AML-193 (cell line): ENCODE results near the gene SHD.
"Not testable (repeated sequence)": the region's sequence is repeated elsewhere in the genome, so short reads cannot be mapped to it uniquely, and the experiment has no call there.

Experiments
- DNase-seq, 2 experiments: peaks; one replicate each; lab custom pipeline; 2025; lab: John Stamatoyannopoulos, UW

The SHD gene, protein sequence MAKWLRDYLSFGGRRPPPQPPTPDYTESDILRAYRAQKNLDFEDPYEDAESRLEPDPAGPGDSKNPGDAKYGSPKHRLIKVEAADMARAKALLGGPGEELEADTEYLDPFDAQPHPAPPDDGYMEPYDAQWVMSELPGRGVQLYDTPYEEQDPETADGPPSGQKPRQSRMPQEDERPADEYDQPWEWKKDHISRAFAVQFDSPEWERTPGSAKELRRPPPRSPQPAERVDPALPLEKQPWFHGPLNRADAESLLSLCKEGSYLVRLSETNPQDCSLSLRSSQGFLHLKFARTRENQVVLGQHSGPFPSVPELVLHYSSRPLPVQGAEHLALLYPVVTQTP

DNA sequence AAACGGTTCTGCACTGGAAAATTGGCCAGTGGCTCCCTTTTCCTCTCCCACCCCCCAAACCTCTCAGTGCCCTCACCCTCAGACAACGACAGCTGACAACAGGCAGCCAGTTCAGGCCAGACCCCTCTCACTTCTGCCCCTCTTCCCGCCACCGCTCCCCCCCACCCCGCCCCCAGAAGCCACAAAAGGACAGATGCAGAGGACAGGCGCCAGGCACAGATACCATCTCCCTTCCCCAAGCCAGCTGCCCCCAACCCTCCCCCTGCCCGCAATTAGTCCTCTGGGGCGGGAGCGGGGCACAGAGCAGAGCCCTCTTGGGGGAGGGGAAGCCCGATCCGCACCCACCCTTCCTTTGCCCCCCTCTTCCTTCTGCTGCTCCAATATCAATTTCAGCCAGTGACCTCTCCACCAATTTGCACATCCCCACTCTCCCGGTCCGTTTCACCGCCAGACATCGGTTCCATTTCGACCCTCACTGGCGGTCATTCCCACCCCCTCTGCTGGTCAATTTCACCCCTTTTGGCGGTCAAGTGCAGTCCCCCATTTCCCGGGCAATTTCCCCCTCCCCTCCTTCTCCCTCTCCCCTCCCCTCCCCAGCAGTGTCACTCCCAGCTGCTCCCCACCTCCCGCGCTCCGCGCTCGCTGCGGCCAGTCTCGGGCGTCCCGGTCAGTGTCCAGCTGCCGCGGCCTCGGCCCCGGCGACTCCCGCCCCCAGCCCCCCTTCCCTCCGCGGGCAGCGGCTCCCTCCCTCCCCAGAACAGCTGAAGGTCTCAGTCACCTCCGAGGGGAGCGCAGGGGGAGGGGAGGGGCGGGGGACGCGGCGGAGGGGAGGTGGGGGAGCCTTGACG, at the start of gene SHD:
TSS of gene SHD (plus strand) at position 848 of the 848 bp plus-strand sequence. CDS start 798 bp downstream, outside the sequence.
- no peak for DNase-seq

DNA sequence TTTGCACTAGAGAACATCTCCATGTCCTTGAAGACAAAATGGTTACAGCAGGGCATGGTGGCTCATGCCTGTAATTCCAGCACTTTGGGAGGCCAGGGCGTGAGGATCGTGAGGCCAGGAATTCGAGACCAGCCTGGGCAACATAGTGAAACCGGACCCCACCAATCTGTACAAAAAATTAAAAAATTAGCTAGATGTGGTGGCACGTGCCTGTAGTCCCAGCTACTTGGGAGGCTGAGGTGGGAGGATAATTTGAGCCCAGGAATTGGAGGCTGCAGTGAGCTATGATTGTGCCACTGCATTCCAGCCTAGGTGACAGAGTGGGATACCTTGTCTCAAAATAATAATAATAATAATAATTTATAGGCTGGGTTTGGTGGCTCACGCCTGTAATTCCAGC, 48.8 kb upstream of the SHD start:
- not testable (repeated sequence) for DNase-seq

DNA sequence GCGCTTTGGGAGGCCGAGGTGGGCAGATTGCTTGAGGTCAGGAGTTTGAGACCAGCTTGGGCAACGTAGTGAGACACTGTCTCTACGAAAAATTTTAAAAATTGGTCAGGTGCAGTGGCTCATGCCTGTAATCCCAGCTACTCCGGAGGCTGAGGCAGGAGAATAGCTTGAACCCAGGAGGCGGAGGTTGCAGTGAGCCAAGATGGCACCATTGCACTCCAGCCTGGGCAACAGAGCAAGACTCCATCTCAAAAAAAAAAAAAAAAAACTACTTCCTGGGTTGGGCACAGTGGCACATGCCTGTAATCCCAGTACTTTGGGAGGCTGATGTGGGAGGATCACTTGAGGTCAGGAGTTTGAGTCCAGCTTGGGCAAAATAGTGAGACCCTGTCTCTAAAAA, 47.5 kb upstream of the SHD start:
- not testable (repeated sequence) for DNase-seq

DNA sequence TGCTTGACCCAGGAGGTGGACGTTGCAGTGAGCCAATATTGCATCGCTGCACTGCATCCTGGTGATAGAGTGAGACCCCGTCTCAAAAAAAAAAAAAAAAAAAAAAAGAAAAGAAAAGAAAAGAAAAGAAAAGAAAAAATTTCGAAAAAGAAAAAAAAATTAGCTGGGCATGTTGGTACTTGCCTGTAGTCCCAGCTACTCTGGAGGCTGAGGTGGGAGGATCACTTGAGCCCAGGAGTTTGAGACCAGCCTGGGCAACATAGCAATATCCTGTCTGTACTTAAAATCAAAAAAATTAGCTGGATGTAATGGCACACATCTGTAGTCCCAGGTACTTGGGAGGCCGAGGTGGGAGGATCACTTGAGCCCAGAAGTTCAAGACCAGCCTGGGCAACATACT, 46.9 kb upstream of the SHD start:
- DNase-seq: not testable (repeated sequence)

DNA sequence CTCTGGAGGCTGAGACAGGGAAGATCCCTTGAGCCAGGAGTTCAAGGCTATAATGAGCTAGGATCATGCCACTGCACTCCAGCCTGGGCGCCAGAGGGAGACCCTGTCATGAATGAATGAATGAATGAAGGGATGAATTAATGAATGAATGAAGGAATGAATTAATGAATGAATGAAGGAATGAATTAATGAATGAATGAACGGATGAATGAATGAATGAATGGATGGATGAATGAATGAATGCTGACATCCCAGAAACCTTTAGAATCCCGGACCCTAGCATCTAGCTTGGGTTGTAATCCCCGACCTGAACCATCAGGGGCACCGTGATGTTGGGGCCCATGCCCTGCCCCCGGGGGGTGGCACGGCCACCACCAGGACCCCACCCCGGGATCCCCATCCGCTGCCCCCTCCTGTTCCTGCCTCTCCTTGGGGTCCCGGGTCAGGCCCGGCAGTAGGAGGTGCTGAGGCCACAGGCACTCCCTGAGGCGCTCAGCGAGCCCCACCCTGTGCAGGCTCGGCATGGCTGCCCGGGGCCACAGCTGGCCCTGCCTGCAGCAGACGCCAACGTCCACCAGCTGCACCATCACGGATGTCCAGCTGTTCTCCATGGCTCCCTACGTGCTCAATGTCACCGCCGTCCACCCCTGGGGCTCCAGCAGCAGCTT, 46.3 kb upstream of the SHD start:
- DNase-seq: no peak

DNA sequence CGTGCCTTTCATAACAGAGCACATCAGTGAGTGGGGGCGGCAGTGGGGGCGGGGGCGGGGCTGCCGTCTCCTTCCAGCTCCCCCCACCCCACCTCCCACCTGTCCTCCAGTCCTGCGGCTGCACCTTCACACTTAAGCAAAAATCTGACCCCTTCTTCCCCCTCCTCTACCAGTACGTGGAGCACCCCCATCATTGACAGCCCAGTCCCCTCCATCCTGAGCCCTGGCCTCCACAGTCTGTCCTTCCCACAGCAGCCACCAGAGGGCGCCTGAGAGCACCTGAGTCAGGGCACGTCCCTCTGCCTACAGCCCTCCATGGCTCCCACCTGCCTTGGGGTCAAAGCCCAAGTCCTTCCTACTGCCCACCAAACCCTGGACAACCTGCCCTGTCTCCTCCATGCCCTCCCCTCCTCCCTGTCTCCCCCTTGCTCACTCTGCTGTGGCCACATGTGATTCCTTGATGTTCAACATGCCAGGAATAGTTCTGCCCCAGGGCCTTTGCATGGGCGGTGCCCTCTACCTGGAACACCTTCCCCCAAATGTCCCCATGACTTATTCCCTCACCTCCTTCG, 45.7 kb upstream of the SHD start:
- DNase-seq: no peak

DNA sequence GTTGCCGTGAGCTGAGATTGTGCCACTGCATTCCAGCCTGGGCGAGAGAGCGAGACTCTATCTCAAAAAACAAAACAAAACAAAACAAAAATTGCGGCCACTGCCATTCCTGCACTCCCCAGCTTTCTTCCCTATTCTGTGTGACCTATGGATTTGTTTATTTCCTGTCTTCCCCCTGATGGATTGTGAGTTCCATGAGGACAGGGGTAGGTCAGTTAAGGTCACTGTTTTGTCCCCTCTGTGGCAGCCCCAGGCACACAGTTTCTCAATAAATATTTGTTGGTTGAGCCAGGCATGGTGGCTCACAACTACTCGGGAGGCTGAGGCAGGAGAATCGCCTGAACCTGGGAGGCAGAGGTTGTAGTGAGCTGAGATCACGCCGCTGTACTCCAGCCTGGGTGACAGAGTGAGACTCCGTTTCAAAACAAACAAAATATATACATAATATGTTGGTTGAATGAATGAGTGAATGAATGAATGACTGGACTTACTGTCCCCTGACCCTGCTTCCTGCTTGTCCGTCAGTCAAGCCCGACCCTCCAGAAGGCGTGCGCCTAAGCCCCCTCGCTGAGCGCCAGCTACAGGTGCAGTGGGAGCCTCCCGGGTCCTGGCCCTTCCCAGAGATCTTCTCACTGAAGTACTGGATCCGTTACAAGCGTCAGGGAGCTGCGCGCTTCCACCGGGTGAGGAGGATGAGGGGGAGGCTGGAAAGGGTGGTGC, 44.8 kb upstream of the SHD start:
- DNase-seq: no peak

DNA sequence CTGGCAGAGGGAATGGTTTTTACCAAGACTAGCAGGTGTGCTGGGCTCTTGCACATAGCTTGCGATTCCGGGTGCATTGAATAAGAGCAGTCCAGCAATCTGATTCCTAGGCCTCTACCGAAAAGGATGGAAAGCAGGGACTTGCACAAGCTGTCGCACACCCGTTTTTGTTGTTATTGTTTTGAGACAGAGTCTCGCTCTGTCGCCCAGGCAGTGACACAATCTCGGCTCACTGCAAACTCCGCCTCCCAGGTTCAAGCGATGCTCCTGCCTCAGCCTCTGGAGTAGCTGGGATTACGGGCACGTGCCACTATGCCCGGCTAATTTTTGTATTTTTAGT, 44.2 kb upstream of the SHD start:
- no peak for DNase-seq

DNA sequence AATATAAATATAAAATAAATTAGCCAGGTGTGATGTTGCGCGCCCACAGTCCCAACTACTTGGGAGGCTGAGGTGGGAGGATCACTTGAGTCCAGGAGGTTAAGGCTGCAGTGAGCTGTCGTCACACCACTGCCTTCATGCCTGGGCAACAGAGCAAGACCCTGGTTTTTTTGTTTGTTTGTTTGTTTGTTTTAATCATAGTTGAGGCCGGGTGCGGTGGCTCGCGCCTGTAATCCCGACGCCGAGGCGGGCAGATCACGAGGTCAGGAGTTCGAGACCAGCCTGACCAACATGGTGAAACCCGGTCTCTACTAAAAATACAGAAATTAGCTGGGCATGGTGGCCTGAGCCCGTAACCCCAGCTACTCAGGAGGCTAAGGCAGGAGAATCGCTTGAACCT, 41.6 kb upstream of the SHD start:
- DNase-seq: not testable (repeated sequence)

DNA sequence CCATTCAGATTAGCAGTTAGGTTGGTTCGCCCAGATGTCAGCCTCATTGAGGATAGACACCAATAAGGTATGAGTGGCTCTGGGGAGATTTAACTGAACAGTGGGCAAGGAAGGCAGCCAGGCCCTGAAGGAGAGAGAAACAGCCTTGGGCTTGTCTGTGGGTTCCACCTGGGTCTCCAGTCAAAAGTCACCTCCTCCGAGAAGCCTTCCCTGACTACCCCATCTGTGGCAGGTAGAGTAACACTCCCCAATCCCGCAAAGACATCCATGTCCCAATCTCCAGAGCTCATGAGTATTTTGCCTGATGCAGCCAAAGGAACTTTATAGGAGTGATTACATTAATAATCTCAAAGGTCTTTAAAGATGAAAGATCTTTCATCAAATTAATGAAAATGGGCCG, 40.2 kb upstream of the SHD start:
- no peak for DNase-seq

DNA sequence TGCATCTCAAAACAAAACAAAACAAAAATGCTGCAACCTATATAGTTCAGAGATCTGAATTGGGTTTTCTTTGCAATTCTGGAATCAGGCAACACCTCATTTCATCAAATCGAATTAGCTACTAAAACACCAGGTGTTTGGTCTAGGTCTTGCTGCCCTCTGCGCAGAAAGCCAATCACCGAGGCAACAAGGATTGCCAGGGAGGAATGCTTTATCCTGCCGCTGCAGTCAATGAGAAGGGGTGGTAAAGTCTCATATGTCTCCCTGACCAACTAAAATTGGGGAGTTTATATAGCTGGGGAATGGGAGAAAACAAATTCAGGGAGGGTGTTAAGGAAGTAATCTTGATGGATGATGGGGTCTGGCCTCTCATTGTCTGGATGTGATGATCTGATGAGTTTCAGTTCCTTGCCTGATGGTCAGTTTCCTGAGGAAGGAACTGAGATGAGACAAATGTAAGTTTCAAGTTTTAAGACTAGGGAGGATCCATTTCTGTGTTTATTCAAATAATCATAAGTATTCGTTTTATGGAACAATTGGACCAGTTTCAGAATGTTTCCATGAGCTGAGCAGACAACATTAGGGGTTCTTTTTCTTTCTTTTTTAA, 37.1 kb upstream of the SHD start:
- no peak for DNase-seq

DNA sequence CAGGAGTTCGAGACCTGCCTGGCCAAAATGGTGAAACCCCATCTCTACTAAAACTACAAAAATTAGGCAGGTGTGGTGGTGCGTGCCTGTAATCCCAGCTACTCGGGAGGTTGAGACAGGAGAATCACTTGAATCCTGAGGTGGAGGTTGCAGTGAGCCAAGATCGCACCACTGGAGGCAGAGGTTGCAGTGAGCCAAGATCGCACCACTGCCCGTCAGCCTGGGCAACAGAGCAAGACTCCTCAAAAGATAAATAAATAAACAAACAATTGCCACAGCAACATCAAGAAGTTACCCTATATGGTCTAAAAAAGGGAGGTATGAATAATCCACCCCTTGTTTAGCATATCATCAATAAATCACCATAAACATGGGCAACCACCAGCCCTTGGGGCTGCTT, 33.1 kb upstream of the SHD start:
- not testable (repeated sequence) for DNase-seq

DNA sequence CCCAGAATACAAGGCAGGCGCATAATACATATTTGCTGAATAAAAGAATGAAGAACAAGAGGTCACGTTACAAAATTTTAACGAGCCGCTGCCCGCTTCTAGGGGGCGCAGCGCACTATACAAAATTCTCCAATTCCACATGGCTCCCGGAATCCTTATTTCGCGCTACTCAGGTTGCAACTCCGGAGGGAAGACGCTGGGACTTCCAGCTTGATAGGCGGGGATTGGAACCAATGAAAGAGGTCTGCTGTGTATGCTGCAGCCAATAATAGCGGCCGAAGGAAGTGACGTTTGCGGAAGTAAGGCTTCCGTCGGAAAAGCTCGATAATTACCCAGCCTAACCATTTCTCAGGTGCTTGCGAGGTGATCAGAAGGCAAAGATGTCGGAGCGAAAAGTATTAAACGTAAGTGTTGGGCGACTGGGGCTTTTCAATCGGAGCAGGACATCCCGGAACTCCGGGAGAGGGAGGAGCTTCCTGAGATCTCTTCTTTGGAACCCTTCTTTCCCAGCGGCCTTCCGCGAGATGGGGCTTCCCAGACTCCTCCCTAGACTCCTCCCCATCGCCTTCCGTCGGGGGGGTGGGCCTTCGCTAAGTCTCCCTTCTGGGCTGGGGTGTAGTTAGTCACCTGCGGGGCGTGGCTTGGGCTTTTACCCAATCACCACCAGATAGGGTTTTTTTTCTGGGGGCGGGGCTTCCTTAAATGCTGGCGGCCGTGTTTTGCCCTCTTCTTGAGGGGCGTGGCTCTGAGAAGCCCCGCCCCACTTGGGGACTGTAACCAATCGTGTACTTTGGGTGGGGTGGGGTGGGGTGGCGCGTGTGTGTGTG, 32.1 kb upstream of the SHD start, which contains the start of gene YJU2:
TSS of gene YJU2 (plus strand) at position 314 of the 827 bp plus-strand sequence. CDS start at position 381, 67 bp downstream.
- DNase-seq: peak; percentile 97

DNA sequence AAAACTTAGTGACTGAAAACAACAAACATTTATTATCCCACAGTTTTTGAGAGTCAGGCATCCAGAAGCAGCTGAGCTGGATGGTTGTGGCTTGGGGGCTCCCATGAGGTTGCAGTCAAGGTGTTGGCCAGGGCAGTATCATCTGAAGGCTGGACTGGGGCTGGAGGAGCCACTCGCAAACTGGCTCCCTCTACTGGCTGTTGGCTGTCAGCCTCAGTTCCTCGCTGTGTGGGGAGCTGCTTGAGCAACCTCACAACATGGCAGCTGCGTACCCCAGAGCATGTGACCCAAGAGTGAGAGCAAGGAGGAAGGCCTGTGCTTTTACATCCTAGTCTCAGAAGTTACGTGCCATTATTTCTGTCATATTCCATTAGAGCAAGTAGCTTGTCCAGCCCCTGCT, 22.5 kb upstream of the SHD start:
- DNase-seq: no peak

DNA sequence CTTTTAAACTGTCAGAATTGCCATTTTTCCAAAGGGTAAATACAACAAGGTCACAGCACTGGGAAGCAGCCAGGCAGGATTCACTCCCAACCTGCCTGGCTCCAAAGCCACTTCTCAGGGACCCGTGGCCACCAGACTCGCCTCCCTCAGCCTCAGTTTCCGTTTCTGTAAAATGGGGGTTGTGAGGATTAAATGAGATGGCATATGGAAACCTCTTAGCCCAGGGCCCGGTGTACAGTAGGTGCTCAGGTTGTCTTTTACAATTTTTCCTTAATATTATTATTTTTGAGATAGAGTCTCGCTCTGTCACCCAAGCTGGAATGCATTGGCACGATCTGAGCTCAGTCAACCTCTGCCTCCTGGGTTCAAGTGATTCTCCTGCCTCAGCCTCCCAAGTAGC, 22.0 kb upstream of the SHD start:
- DNase-seq: no peak

DNA sequence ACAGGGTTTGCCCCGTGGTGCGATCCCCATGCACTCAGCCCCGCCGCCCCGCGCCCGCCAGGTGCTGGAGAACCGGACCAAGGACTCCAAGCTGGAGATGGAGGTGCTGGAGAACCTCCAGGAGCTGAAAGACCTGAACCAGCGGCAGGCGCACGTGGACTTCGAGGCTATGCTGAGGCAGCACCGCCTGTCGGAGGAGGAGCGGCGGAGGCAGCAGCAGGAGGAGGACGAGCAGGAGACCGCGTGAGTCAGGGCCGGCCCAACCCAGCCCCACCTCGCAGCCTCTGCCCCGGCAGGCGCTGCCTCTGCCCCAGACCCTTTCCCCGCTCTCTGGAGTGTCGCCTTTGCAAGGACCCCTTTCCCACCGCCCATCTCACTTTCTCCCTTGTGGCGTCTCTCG, 20.9 kb upstream of the SHD start:
- DNase-seq: no peak

DNA sequence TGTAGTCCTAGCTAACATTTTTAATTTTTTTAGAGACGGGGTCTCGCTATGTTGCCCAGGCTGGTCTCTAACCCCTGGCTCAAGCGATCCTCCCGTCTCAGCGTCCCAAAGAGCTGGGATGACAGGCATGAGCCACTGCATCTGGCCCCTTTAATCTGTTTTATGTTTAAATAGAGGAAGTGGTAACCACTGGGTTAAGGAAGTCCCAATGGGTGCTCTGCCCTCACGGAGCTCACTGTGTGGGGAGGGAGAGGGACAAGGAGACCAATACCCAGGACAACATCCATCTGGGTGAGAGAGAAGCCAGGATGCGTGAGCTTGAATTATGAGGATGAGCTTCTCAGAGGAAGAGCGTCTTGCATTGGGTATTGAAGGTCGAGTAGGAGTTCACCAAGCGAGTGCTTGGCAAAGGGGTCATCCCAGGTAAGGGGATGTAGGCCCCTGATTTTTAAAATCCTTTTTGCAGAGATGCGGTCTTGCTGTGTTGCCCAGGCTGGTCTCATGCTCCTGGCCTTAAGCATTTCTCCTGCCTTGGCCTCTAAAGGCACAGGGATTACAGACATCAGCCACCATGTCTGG, 18.4 kb upstream of the SHD start:
- DNase-seq: peak in 1 of 2 experiments; percentile 4

DNA sequence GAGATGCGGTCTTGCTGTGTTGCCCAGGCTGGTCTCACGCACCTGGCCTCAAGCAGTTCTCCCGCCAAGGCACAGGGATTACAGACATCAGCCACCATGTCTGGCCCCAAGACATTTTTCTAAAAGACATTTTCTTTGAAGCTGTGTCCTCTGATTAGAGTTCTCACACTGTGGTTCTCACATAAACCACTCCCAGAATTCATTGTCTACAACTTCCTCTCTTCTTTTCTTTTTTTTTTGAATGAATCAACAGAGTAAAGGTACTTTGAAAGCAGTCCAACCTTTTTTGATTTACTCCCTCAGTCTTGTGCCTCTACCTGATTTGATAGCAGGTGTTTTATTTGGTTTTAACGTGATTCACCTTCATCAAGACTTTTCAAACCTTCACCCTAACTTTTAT, 14.3 kb upstream of the SHD start:
- DNase-seq: no peak

DNA sequence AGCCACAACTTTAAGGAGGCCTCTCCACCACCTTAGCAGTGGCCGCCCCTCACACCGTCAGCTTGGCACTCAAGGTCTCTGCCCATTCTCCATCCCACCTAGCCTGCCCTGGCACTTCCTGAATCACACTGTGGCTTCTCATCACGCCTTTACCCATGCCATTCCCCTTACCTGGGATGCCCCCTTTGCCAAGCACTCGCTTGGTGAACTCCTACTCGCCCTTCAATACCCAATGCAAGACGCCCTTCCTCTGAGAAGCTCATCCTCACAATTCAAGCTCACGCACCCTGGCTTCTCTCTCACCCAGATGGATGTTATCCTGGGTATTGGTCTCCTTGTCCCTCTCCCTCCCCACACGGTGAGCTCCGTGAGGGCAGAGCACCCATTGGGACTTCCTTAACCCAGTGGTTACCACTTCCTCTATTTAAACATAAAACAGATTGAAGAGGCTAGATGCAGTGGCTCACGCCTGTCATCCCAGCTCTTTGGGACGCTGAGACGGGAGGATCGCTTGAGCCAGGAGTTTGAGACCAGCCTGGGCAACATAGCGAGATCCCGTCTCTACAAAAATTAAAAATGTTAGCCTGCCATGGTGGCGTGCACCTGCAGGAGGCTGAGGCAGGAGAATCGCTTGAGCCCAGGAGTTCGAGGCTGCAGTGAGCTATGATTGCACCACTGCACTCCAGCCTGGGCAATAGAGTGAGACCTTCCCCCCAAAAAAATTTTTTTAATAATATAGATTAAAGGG, 12.6 kb upstream of the SHD start:
- peak in 1 of 2 experiments; percentile 3 for DNase-seq
